ENCODE data around the gene OR52E5. TPM values are rescaled to one million over a fixed set of nuclear protein-coding genes. Genes with fewer than 3 reads are reported as not detected.

Gene OR52E5
- total and polyA plus RNA-seq, 2 of the 13 experiments (the other 11 are each of a cell fraction or from before 2014, with no cell fraction given), result not detected

DNA sequence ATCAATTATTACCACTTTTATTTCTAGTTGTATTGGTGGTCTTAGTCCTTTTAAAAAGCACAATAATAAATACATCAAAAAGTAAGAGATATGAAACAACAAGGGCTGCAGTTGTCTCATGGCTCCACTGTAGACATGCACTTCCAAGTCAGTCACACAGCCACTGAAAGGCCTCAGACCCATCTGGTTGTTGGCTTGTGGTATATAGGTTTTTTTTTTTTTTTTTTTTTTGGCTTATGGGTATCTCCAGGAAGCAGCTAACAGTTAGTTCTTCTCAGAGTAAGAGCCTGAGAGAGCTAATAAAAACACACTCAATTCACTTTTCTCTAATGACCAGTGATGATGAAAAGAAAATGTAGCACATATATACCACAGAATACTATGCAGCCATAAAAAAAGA lies 45.3 kb upstream of the OR52E5 start (continued):
- TF ChIP-seq, protein P1, sequence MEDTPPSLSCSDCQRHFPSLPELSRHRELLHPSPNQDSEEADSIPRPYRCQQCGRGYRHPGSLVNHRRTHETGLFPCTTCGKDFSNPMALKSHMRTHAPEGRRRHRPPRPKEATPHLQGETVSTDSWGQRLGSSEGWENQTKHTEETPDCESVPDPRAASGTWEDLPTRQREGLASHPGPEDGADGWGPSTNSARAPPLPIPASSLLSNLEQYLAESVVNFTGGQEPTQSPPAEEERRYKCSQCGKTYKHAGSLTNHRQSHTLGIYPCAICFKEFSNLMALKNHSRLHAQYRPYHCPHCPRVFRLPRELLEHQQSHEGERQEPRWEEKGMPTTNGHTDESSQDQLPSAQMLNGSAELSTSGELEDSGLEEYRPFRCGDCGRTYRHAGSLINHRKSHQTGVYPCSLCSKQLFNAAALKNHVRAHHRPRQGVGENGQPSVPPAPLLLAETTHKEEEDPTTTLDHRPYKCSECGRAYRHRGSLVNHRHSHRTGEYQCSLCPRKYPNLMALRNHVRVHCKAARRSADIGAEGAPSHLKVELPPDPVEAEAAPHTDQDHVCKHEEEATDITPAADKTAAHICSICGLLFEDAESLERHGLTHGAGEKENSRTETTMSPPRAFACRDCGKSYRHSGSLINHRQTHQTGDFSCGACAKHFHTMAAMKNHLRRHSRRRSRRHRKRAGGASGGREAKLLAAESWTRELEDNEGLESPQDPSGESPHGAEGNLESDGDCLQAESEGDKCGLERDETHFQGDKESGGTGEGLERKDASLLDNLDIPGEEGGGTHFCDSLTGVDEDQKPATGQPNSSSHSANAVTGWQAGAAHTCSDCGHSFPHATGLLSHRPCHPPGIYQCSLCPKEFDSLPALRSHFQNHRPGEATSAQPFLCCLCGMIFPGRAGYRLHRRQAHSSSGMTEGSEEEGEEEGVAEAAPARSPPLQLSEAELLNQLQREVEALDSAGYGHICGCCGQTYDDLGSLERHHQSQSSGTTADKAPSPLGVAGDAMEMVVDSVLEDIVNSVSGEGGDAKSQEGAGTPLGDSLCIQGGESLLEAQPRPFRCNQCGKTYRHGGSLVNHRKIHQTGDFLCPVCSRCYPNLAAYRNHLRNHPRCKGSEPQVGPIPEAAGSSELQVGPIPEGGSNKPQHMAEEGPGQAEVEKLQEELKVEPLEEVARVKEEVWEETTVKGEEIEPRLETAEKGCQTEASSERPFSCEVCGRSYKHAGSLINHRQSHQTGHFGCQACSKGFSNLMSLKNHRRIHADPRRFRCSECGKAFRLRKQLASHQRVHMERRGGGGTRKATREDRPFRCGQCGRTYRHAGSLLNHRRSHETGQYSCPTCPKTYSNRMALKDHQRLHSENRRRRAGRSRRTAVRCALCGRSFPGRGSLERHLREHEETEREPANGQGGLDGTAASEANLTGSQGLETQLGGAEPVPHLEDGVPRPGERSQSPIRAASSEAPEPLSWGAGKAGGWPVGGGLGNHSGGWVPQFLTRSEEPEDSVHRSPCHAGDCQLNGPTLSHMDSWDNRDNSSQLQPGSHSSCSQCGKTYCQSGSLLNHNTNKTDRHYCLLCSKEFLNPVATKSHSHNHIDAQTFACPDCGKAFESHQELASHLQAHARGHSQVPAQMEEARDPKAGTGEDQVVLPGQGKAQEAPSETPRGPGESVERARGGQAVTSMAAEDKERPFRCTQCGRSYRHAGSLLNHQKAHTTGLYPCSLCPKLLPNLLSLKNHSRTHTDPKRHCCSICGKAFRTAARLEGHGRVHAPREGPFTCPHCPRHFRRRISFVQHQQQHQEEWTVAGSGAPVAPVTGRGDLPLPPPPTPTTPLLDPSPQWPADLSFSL (CRISPR knock-in tag; IDR thresholded peaks at IDR 0.05), result no peak
- TF ChIP-seq, protein P2, sequence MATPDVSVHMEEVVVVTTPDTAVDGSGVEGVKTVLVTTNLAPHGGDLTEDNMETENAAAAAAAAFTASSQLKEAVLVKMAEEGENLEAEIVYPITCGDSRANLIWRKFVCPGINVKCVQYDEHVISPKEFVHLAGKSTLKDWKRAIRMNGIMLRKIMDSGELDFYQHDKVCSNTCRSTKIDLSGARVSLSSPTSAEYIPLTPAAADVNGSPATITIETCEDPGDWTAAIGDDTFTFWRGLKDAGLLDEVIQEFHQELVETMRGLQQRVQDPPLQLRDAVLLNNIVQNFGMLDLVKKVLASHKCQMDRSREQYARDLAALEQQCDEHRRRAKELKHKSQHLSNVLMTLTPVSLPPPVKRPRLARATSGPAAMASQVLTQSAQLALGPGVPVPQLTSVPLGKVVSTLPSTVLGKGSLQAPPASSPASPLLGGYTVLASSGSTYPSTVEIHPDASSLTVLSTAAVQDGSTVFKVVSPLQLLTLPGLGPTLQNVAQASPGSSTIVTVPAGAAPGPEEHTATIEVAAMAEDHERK (CRISPR knock-in tag; IDR thresholded peaks at IDR 0.05; ENCODE audit: low read depth), result no peak

DNA sequence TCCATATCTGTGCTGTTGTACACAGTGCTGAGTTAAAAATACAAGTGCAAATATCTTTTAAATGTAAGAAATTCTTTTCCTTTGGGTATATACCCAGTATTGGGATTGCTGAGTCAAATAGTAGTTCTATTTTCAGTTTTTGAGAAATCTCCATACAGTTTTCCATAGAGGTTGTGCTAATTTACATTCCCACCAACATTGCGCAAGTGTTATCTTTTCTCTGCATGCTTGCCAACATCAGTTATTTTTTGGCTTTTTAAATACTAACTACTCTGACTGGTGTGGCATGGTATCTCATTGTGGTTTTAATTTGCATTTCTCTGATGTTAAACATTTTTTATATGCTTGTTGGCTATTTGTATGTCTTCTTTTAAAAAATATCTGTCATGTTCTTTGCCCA lies 42.0 kb upstream of the OR52E5 start:
- Histone ChIP-seq H2AFZ (ENCODE audit: low read length) (no peak overlapping the region), H4K20me1 (ENCODE audit: insufficient read depth, low read length) (no peaks in the 10 kb centered on the region), H3K27me3 (ENCODE audit: control insufficient read depth in 1 of 2, insufficient read depth in 2 of 2, low read length in 2 of 2) (no peaks in the 10 kb centered on the region), H3K9ac (ENCODE audit: insufficient read depth, low read depth, low read length) (no peak overlapping the region), H3K9me3 (ENCODE audit: low read length) (no peaks in the 10 kb centered on the region), H3K4me3 (replicated peaks in 1 of 3; ENCODE audit: insufficient read depth in 1 of 3, low read depth in 2 of 3, low read length in 3 of 3) (no peak overlapping the region), H3K79me2 (ENCODE audit: insufficient read depth, low read length) (no peaks in the 10 kb centered on the region), H3K27ac (ENCODE audit: extremely low read length, insufficient read depth, low read length) (no peak overlapping the region), H3K4me2 (ENCODE audit: low read depth, low read length) (no peak overlapping the region), H3K36me3 (replicated peaks in 1 of 2; ENCODE audit: control insufficient read depth in 1 of 2, insufficient read depth in 2 of 2, low read length in 2 of 2) (no peaks in the 10 kb centered on the region), H3K4me1 (ENCODE audit: insufficient read depth, low read length) (no peaks in the 10 kb centered on the region)
- CTCF ChIA-PET (ENCODE audit: low intra/inter-chr PET ratio, low total read pairs), result no interaction called here
- BruUV-seq (replicated peaks), result no TSS peak
- no peak for ATAC-seq
- TF ChIP-seq, protein P3, sequence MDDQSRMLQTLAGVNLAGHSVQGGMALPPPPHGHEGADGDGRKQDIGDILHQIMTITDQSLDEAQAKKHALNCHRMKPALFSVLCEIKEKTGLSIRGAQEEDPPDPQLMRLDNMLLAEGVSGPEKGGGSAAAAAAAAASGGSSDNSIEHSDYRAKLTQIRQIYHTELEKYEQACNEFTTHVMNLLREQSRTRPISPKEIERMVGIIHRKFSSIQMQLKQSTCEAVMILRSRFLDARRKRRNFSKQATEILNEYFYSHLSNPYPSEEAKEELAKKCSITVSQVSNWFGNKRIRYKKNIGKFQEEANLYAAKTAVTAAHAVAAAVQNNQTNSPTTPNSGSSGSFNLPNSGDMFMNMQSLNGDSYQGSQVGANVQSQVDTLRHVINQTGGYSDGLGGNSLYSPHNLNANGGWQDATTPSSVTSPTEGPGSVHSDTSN (CRISPR knock-in tag; IDR thresholded peaks at IDR 0.05; ENCODE audit: borderline replicate concordance), result no peak
- TF ChIP-seq CEBPB (IDR thresholded peaks at IDR 0.05; ENCODE audit: borderline replicate concordance, low read depth, low read length), result 0 out of 2 replicates have a peak, but pooled peaks have one; percentile 4
- 0% methylated on average over 1 of the region's 1 CpG for whole genome bisulfite sequencing (ENCODE audit: low lambda C conversion rate)
- intact Hi-C loops (cut with micrococcal nuclease; ENCODE audit: unreplicated experiment), result no loop called here
- POLR2A ChIA-PET, result no interaction called here
- in situ Hi-C loops (cut with HindIII; ENCODE audit: extremely low pct_ligation_motif_present, low pct_unique_long_range_greater_than_20kb), result no loop called here
- DNase-seq (ENCODE audit: low spot score), result no peak
- no peak for FAIRE-seq

All from HepG2 (cell line).